ENCODE results near the gene MT3. TPM values are rescaled to one million over a fixed set of nuclear protein-coding genes. Genes with fewer than 3 reads are reported as not detected.
A peak's percentile ranks its signal among the peaks of the same experiment; 100 is the strongest.

Gene MT3
- total RNA-seq, 1 experiment from 2014 or later = not detected

GRCh38 chr16:56607675-56608042 lies 18.3 kb downstream of the MT3 start:
- Histone ChIP-seq H3K36me3 (ENCODE audit: control insufficient read depth, insufficient read depth, low read length) (peaks cover 3% of the 10 kb centered on the region; the same call in 1 of the 2 replicates), H3K4me1 (ENCODE audit: control insufficient read depth, insufficient read depth, low read length) (peaks cover 59% of the 10 kb centered on the region), H3K9me3 (ENCODE audit: control insufficient read depth, insufficient read depth, low read depth, low read length) (no peaks in the 10 kb centered on the region), H3K27me3 (ENCODE audit: control insufficient read depth, insufficient read depth, low read length) (no peaks in the 10 kb centered on the region), H3K4me3 (ENCODE audit: low read depth in 2 of 2, low read length in 2 of 2) (peak overlapping the region; percentile 78 to 87), H3K27ac (ENCODE audit: low read length) (peak overlapping the region; percentile 95)
- no TSS peak for BruUV-seq (replicated peaks)
- in situ Hi-C loops (cut with HindIII; ENCODE audit: low pct_unique_long_range_greater_than_20kb, low sequenced_read_pairs) (no loop called here), intact Hi-C loops (cut with micrococcal nuclease; ENCODE audit: unreplicated experiment) (loop anchor here (5.0 kb wide), 1 partner anchor 95 kb away; no protein-coding TSS in a partner anchor)
- no peak for DNase-seq (ENCODE audit: low read depth, low spot score)
- no peak for ATAC-seq
- TF ChIP-seq SIN3A (IDR thresholded peaks at IDR 0.05; ENCODE audit: borderline replicate concordance, insufficient read depth, low read depth, low read length) = no peak
- no peak for TF ChIP-seq CTCF (IDR thresholded peaks at IDR 0.05)
- TF ChIP-seq TCF7L2 (IDR thresholded peaks at IDR 0.05; ENCODE audit: low read depth, low read length) = no peak
- TF ChIP-seq POLR2AphosphoS5 (IDR thresholded peaks at IDR 0.05; ENCODE audit: low read depth, low read length) = no peak; the same call in 1 of the 2 replicates
- TF ChIP-seq REST (IDR thresholded peaks at IDR 0.05; ENCODE audit: insufficient read depth in 1 of 2, low read depth in 2 of 2, low read length in 1 of 2) = no peak
- POLR2A ChIA-PET = no interaction called here
- CTCF ChIA-PET = no interaction called here

- no peaks in the 10 kb centered on the region for H3K27me3 ChIP-seq (ENCODE audit: control insufficient read depth, insufficient read depth, low read length)
- intact Hi-C loops (cut with micrococcal nuclease; ENCODE audit: unreplicated experiment) (loop anchor here (5.0 kb wide), 1 partner anchor 94 kb away; no protein-coding TSS in a partner anchor), in situ Hi-C loops (cut with HindIII; ENCODE audit: low pct_unique_long_range_greater_than_20kb, low sequenced_read_pairs) (no loop called here)
- H3K27ac ChIP-seq (ENCODE audit: low read length) = peak within 1 kb of the TSS; percentile 95
- ATAC-seq = peak; percentile 77
- TF ChIP-seq TCF7L2 (IDR thresholded peaks at IDR 0.05; ENCODE audit: low read depth, low read length) (peak; percentile 39; the same call in 1 of the 2 replicates), REST (IDR thresholded peaks at IDR 0.05; ENCODE audit: insufficient read depth in 1 of 2, low read depth in 2 of 2, low read length in 1 of 2) (no peak), POLR2AphosphoS5 (IDR thresholded peaks at IDR 0.05; ENCODE audit: low read depth, low read length) (peak; percentile 92), SIN3A (IDR thresholded peaks at IDR 0.05; ENCODE audit: borderline replicate concordance, insufficient read depth, low read depth, low read length) (peak; percentile 77; the same call in 1 of the 2 replicates)
- no peak for DNase-seq (ENCODE audit: low read depth, low spot score)
- H3K9me3 ChIP-seq (ENCODE audit: control insufficient read depth, insufficient read depth, low read depth, low read length) = no peaks in the 10 kb centered on the region
- H3K4me1 ChIP-seq (ENCODE audit: control insufficient read depth, insufficient read depth, low read length) = peaks cover 62% of the 10 kb centered on the region
- H3K4me3 ChIP-seq (ENCODE audit: low read depth in 2 of 2, low read length in 2 of 2) = peak within 1 kb of the TSS; percentile 78 to 87
- POLR2A ChIA-PET = interaction anchor here (0.7 kb wide), 2 partner anchors 12 to 19 kb away, joined by 3 to 4 read pairs; no protein-coding TSS in a partner anchor
- H3K36me3 ChIP-seq (ENCODE audit: control insufficient read depth, insufficient read depth, low read length) = peaks cover 3% of the 10 kb centered on the region; the same call in 1 of the 2 replicates
- BruUV-seq (replicated peaks) = TSS peak; percentile 60
- CTCF ChIA-PET = interaction anchor here (0.7 to 1.0 kb wide), 3 partner anchors 9 to 17 kb away, joined by 3 read pairs; partner anchors contain the start of gene MT1E
Observed at GRCh38 chr16:56608043-56608875, 18.9 kb downstream of the MT3 start, which contains the start of gene MT2A. MT2A (plus strand) TSS chr16:56608584; CDS start chr16:56608656, 72 bp downstream.

All from Panc1 (cell line).